Hepatocyte (in vitro differentiated cells): ENCODE measurements around the gene HECW1. TPM values are rescaled to one million over a fixed set of nuclear protein-coding genes. Genes with fewer than 3 reads are reported as not detected.

Source experiments
- DNase-seq: peaks from one replicate; pipeline ENCODE4 v3.0.0-alpha.2; 2016; ENCODE audit warnings: low spot score
- H2AFZ ChIP-seq: fragments of 200-600 bp; sonication (generic); 2 replicates; pipeline ENCODE4 v1.6.0; 2016; ENCODE audit warnings: antibody characterized with exemption, mild to moderate bottlenecking
- H3K27ac ChIP-seq: fragments of 200-600 bp; sonication (generic); 2 replicates; pipeline ENCODE4 v1.5.1; 2016; ENCODE audit warnings: mild to moderate bottlenecking
- H3K27me3 ChIP-seq: fragments of 200-600 bp; sonication (generic); 2 replicates; pipeline ENCODE4 v1.6.1; 2016
- H3K36me3 ChIP-seq: fragments of 200-600 bp; sonication (generic); replicated peaks from 2 replicates; pipeline ENCODE4 v1.5.1; 2016; ENCODE audit warnings: low read depth; ENCODE audit not compliant: insufficient read depth
- H3K4me1 ChIP-seq: fragments of 200-600 bp; sonication (generic); 2 replicates; pipeline ENCODE4 v1.5.1; 2016; ENCODE audit warnings: mild to moderate bottlenecking, moderate library complexity; ENCODE audit not compliant: insufficient read depth
- H3K4me2 ChIP-seq: fragments of 200-600 bp; sonication (generic); 2 replicates; pipeline ENCODE4 v1.6.0; 2016
- H3K4me3 ChIP-seq: fragments of 200-600 bp; sonication (generic); 2 replicates; pipeline ENCODE4 v1.5.1; 2016; ENCODE audit warnings: mild to moderate bottlenecking
- H3K79me2 ChIP-seq: fragments of 200-600 bp; sonication (generic); 2 replicates; pipeline ENCODE4 v1.6.0; 2017; ENCODE audit warnings: mild to moderate bottlenecking
- H3K9me2 ChIP-seq: fragments of 200-600 bp; sonication (generic); replicated peaks from 2 replicates; pipeline ENCODE4 v1.6.0; 2017; ENCODE audit warnings: mild to moderate bottlenecking; ENCODE audit not compliant: insufficient read depth
- H3K9me3 ChIP-seq: fragments of 200-600 bp; sonication (generic); 2 replicates; pipeline ENCODE4 v1.5.1; 2016; ENCODE audit warnings: low read depth, mild to moderate bottlenecking
- H4K20me1 ChIP-seq: fragments of 200-600 bp; sonication (generic); 2 replicates; pipeline ENCODE4 v1.6.0; 2016; ENCODE audit warnings: mild to moderate bottlenecking; ENCODE audit not compliant: insufficient read depth, poor library complexity, severe bottlenecking
- EZH2 ChIP-seq: fragments of 200-600 bp; sonication (generic); IDR thresholded peaks from 2 replicates; pipeline ENCODE4 v1.6.1; 2016; ENCODE audit warnings: antibody characterized with exemption, mild to moderate bottlenecking, borderline replicate concordance
- EZH2phosphoT487 ChIP-seq: fragments of 200-600 bp; sonication (generic); IDR thresholded peaks from one replicate; pipeline ENCODE4 v1.6.1; 2018; ENCODE audit warnings: antibody characterized with exemption, mild to moderate bottlenecking, low read depth, moderate library complexity; ENCODE audit not compliant: unreplicated experiment, severe bottlenecking
- WGBS: methylation state at CpG from one replicate; pipeline ENCODE4 v1.1.6; 2016; ENCODE audit warnings: low lambda C conversion rate; ENCODE audit errors: missing lambda C conversion rate; 5-methylcytosine and 5-hydroxymethylcytosine counted together
- polyA plus RNA-seq: library from polyadenylated mRNA; unstranded; fragments of >200 nt; fragmentation: Nextera tagmentation; extraction: Ambion mirVana; gene quantifications from 2 replicates; pipeline ENCODE4 v1.2.1, GENCODE V29; 2016
- total RNA-seq: library from RNA; depleted of rRNA; stranded (reverse); fragments of >200 nt; gene quantifications from 2 replicates; pipeline ENCODE4 v1.2.3, GENCODE V29; 2014
- TF ChIP-seq, protein P1 (sequence below): fragments of 200-600 bp; sonication (generic); IDR thresholded peaks from 2 replicates; pipeline ENCODE4 v1.5.1; 2016; ENCODE audit warnings: antibody characterized with exemption, mild to moderate bottlenecking; ENCODE audit not compliant: poor library complexity

The HECW1 gene
- total and polyA plus RNA-seq, 2 experiments from 2014 or later: 1.5 to 7.6 TPM

DNA sequence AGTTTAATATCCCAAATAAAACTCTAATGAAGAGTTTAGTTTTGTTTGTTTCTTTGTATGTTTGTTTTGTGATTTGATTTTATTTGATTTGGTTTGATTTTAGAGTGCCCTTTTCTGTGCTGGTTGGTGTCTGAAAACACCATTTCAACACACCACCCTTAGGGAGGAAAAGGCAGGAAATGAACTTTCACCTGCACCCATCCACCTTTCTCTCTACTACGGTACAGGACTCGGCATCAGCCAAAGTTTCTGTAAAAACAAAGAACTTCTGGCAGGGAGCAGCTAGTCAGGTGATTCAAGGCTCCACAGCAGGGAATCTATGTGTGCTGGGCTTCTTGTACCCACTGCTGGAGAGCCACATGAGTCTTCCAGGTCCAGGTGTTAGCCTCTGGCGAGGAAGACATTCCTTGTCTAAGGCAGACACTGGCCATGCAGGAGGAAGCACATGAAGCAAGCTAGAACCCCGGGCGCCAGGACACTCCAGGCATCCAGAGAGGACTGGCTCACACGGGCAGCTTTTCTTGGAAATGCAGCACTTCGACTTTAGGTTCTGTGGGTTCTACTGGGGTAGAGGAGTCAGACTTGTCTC, 448.4 kb downstream of the HECW1 start:
- H3K27me3 ChIP-seq: no peaks in the 10 kb centered on the region
- WGBS: 89% methylated on average over 7 of the region's 7 CpGs
- H4K20me1 ChIP-seq: no peaks in the 10 kb centered on the region
- no peak for TF ChIP-seq EZH2
- TF ChIP-seq, protein P1, sequence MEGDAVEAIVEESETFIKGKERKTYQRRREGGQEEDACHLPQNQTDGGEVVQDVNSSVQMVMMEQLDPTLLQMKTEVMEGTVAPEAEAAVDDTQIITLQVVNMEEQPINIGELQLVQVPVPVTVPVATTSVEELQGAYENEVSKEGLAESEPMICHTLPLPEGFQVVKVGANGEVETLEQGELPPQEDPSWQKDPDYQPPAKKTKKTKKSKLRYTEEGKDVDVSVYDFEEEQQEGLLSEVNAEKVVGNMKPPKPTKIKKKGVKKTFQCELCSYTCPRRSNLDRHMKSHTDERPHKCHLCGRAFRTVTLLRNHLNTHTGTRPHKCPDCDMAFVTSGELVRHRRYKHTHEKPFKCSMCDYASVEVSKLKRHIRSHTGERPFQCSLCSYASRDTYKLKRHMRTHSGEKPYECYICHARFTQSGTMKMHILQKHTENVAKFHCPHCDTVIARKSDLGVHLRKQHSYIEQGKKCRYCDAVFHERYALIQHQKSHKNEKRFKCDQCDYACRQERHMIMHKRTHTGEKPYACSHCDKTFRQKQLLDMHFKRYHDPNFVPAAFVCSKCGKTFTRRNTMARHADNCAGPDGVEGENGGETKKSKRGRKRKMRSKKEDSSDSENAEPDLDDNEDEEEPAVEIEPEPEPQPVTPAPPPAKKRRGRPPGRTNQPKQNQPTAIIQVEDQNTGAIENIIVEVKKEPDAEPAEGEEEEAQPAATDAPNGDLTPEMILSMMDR: no peak
- no peak for TF ChIP-seq EZH2phosphoT487
- no peak overlapping the region for H3K27ac ChIP-seq
- DNase-seq: no peak
- no peaks in the 10 kb centered on the region for H3K4me1 ChIP-seq
- no peaks in the 10 kb centered on the region for H3K9me2 ChIP-seq
- H3K36me3 ChIP-seq: no peaks in the 10 kb centered on the region
- no peak overlapping the region for H2AFZ ChIP-seq
- H3K4me3 ChIP-seq: no peak overlapping the region
- no peaks in the 10 kb centered on the region for H3K79me2 ChIP-seq
- H3K9me3 ChIP-seq: no peaks in the 10 kb centered on the region
- no peak overlapping the region for H3K4me2 ChIP-seq

DNA sequence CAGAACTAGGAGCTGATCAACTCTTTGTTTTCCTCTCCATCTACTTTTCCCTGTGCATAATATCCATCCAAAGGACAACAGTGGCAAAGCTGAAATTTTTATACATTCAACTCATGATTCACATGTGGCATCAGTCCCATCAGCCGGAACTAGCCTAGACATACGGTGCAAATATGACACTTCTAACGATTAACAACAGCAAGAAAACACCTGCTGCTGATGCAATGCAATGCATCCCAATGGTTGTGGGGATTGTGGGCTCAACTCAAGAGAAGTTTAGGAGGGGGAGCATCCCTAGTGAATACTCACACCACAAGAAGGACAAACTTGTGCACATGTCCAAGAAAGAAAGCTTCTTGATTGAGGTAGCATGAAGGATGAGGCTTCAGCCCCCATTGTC, 449.9 kb downstream of the HECW1 start:
- no peak overlapping the region for H3K4me3 ChIP-seq
- TF ChIP-seq EZH2phosphoT487: no peak
- TF ChIP-seq EZH2: no peak
- no peak overlapping the region for H2AFZ ChIP-seq
- no peak for DNase-seq
- no peaks in the 10 kb centered on the region for H4K20me1 ChIP-seq
- 96% methylated on average over 3 of the region's 3 CpGs for WGBS
- H3K9me2 ChIP-seq: no peaks in the 10 kb centered on the region
- no peaks in the 10 kb centered on the region for H3K9me3 ChIP-seq
- H3K4me1 ChIP-seq: no peaks in the 10 kb centered on the region
- no peaks in the 10 kb centered on the region for H3K79me2 ChIP-seq
- H3K27me3 ChIP-seq: no peaks in the 10 kb centered on the region
- H3K27ac ChIP-seq: no peak overlapping the region
- H3K36me3 ChIP-seq: no peaks in the 10 kb centered on the region
- H3K4me2 ChIP-seq: no peak overlapping the region

DNA sequence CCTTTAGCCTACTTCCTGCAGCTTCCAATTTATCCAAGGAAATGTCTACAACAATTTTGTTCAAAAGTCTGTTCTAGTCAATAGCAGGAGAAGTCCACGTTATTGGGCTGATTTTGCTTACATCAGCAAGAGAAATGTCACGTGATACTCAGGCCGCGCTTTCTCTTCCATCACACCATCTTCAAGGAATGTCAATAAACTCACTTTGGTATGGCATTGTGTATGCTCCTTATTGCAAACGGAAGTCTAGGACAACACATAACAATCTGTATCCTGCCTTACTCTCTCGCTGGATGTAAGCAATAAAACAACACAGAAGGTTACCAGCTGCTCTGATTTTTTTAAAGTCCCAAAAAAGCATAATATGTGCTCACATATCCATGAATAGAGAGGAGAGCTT, 453.3 kb downstream of the HECW1 start:
- WGBS: 60% methylated on average over 6 of the region's 6 CpGs
- TF ChIP-seq EZH2 (no peak), EZH2phosphoT487 (no peak)
- TF ChIP-seq, protein P1: no peak
- H3K9me3 ChIP-seq: no peaks in the 10 kb centered on the region
- no peaks in the 10 kb centered on the region for H3K4me1 ChIP-seq
- peak overlapping the region; percentile 6 for H3K27ac ChIP-seq
- H3K4me2 ChIP-seq: no peak overlapping the region
- no peaks in the 10 kb centered on the region for H4K20me1 ChIP-seq
- no peak overlapping the region for H3K4me3 ChIP-seq
- DNase-seq: no peak
- no peaks in the 10 kb centered on the region for H3K9me2 ChIP-seq
- H3K27me3 ChIP-seq: no peaks in the 10 kb centered on the region
- H2AFZ ChIP-seq: no peak overlapping the region
- no peaks in the 10 kb centered on the region for H3K79me2 ChIP-seq
- H3K36me3 ChIP-seq: no peaks in the 10 kb centered on the region

DNA sequence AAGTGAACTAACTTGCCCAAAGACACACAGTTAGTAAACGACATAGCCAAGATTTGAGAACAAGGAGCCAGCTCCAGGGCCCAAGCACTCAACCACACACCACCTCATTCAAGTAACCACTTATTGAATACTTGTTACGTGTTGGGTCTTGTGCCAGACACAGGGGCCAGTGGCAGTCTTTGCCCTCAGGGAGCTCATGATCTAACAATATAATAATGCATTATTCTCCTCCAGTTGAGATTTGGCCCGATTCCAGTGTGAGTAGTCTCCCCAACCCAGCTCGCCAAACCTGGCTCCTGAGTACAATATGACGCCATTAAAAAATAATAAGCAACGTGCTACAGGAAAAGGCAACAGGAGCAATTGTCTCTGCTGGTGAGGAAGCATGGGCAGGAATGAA, 456.1 kb downstream of the HECW1 start:
- Histone ChIP-seq H3K36me3 (no peaks in the 10 kb centered on the region), H3K4me1 (no peaks in the 10 kb centered on the region), H3K27me3 (no peaks in the 10 kb centered on the region), H3K9me3 (no peaks in the 10 kb centered on the region), H3K4me3 (no peak overlapping the region), H3K79me2 (no peaks in the 10 kb centered on the region), H3K27ac (no peak overlapping the region), H3K9me2 (no peaks in the 10 kb centered on the region), H4K20me1 (no peaks in the 10 kb centered on the region), H2AFZ (no peak overlapping the region), H3K4me2 (no peak overlapping the region)
- 82% methylated on average over 6 of the region's 6 CpGs for WGBS
- TF ChIP-seq, protein P1: no peak
- TF ChIP-seq EZH2phosphoT487: no peak
- no peak for TF ChIP-seq EZH2
- no peak for DNase-seq
